HepG2 (cell line): Measurements from ENCODE around the gene RHBDD2. TPM values are rescaled to one million over a fixed set of nuclear protein-coding genes. Genes with fewer than 3 reads are reported as not detected.

Experiments
- ARNTL ChIP-seq: sonication (generic); formaldehyde crosslinking; IDR thresholded peaks from 2 replicates; pipeline ENCODE4 v1.4.0; 2020; ENCODE audit warnings: mild to moderate bottlenecking, missing genetic modification reagents
- BHLHE40 ChIP-seq: IDR thresholded peaks from 2 replicates; pipeline ENCODE4 v1.6.1; 2011; ENCODE audit warnings: low read length, improper control_type of control experiment
- FOXJ3 ChIP-seq: sonication (generic); formaldehyde crosslinking; IDR thresholded peaks from 2 replicates; pipeline ENCODE4 v1.4.0; 2020; ENCODE audit warnings: missing genetic modification reagents, mild to moderate bottlenecking, borderline replicate concordance
- HIVEP1 ChIP-seq: sonication (generic); formaldehyde crosslinking; IDR thresholded peaks from 2 replicates; pipeline ENCODE4 v1.4.0; 2020; ENCODE audit warnings: mild to moderate bottlenecking, missing genetic modification reagents
- KLF9 ChIP-seq: IDR thresholded peaks from 2 replicates; pipeline ENCODE4 v1.6.1; 2016; ENCODE audit warnings: low read depth
- MEF2D ChIP-seq: sonication (generic); formaldehyde crosslinking; IDR thresholded peaks from 2 replicates; pipeline ENCODE4 v1.5.1; 2020; ENCODE audit warnings: mild to moderate bottlenecking, missing genetic modification reagents
- MTA1 ChIP-seq: sonication (generic); formaldehyde crosslinking; IDR thresholded peaks from 2 replicates; pipeline ENCODE4 v1.4.0; 2020; ENCODE audit warnings: missing genetic modification reagents, mild to moderate bottlenecking, borderline replicate concordance
- NCOA2 ChIP-seq: sonication (generic); formaldehyde crosslinking; IDR thresholded peaks from 2 replicates; pipeline ENCODE4 v1.8.0; 2022; ENCODE audit warnings: inconsistent platforms
- NR2F6 ChIP-seq, 2 experiments: IDR thresholded peaks; 2 replicates each; pipeline ENCODE4 v1.6.1; 2016; ENCODE audit warnings: antibody characterized with exemption in 1 of 2, mild to moderate bottlenecking in 1 of 2
- SMAD1 ChIP-seq: sonication (generic); formaldehyde crosslinking; IDR thresholded peaks from 2 replicates; pipeline ENCODE4 v1.4.0; 2020; ENCODE audit warnings: missing genetic modification reagents, low read depth, mild to moderate bottlenecking, borderline replicate concordance
- SMC3 ChIP-seq: IDR thresholded peaks from 2 replicates; pipeline ENCODE4 v1.6.1; 2011; ENCODE audit warnings: low read length, improper control_type of control experiment
- SSRP1 ChIP-seq: IDR thresholded peaks from 2 replicates; pipeline ENCODE4 v1.6.1; 2016; ENCODE audit warnings: control low read depth
- SYNCRIP ChIP-seq: fragments of 200-400 bp; formaldehyde crosslinking; IDR thresholded peaks from 2 replicates; pipeline ENCODE4 v1.6.1; 2018; ENCODE audit warnings: mild to moderate bottlenecking, low read depth, low read length; ENCODE audit not compliant: insufficient read depth
- TBX2 ChIP-seq: sonication (generic); formaldehyde crosslinking; IDR thresholded peaks from 2 replicates; pipeline ENCODE4 v1.5.0; 2020; ENCODE audit warnings: missing genetic modification reagents, mild to moderate bottlenecking, borderline replicate concordance
- YY1 ChIP-seq: IDR thresholded peaks from 2 replicates; pipeline ENCODE4 v1.6.1; 2011; ENCODE audit warnings: low read length, low read depth, moderate library complexity, mild to moderate bottlenecking; ENCODE audit not compliant: insufficient read depth, insufficient replicate concordance
- ZNF30 ChIP-seq: sonication (generic); formaldehyde crosslinking; IDR thresholded peaks from 2 replicates; pipeline ENCODE4 v1.5.0; 2020; ENCODE audit warnings: mild to moderate bottlenecking, missing genetic modification reagents
- ZNF335 ChIP-seq: sonication (generic); formaldehyde crosslinking; IDR thresholded peaks from 2 replicates; pipeline ENCODE4 v1.4.0; 2020; ENCODE audit warnings: missing genetic modification reagents
- ZNF343 ChIP-seq: sonication (generic); formaldehyde crosslinking; IDR thresholded peaks from 2 replicates; pipeline ENCODE4 v1.4.0; 2020; ENCODE audit warnings: mild to moderate bottlenecking, missing genetic modification reagents
- ZNF354B ChIP-seq: sonication (generic); formaldehyde crosslinking; IDR thresholded peaks from 2 replicates; pipeline ENCODE4 v1.8.0; 2022; ENCODE audit warnings: mild to moderate bottlenecking, missing genetic modification reagents
- ZNF674 ChIP-seq: sonication (generic); formaldehyde crosslinking; IDR thresholded peaks from 2 replicates; pipeline ENCODE4 v1.5.0; 2020; ENCODE audit warnings: low read depth, mild to moderate bottlenecking, missing genetic modification reagents
- ZNF788 ChIP-seq: sonication (generic); formaldehyde crosslinking; IDR thresholded peaks from 2 replicates; pipeline ENCODE4 v1.5.0; 2020; ENCODE audit warnings: mild to moderate bottlenecking, missing genetic modification reagents, borderline replicate concordance
- ZNF83 ChIP-seq: sonication (generic); formaldehyde crosslinking; IDR thresholded peaks from 2 replicates; pipeline ENCODE4 v1.4.0; 2020; ENCODE audit warnings: missing genetic modification reagents, mild to moderate bottlenecking, borderline replicate concordance
- polyA plus RNA-seq, 8 experiments: library from polyadenylated mRNA; depleted of rRNA in 3 of 8; stranded (reverse) in 7 of 8; unstranded in 1 of 8; fragments of >200 nt; fragmentation: Illumina TruSeq in 4 of 8; extraction: Trizol in 4 of 8; gene quantifications; 2 replicates each; pipeline versions ENCODE4 v1.2.1 to v1.2.3, GENCODE V29; 2011 to 2016; ENCODE audit warnings: low read depth in 4 of 8, missing spikeins in 1 of 8, mixed read lengths in 1 of 8; ENCODE audit not compliant: insufficient read depth in 1 of 8
- total RNA-seq, 5 experiments: library from RNA; depleted of rRNA; stranded (reverse); fragments of >200 nt; fragmentation: Illumina TruSeq; extraction: Trizol; gene quantifications; 2 replicates each; pipeline ENCODE4 v1.2.3, GENCODE V29; 2016; ENCODE audit warnings: low read depth in 1 of 5
- TF ChIP-seq, protein P1 (sequence below): sonication (generic); formaldehyde crosslinking; IDR thresholded peaks from 2 replicates; pipeline ENCODE4 v1.4.0; 2020; ENCODE audit warnings: missing genetic modification reagents
- TF ChIP-seq, protein P2 (sequence below): conservative IDR thresholded peaks from 2 replicates; pipeline ENCODE4 v1.6.1; 2018; ENCODE audit warnings: missing genetic modification reagents
- TF ChIP-seq, protein P3 (sequence below): sonication (generic); formaldehyde crosslinking; IDR thresholded peaks from 2 replicates; pipeline ENCODE4 v1.8.0; 2022; ENCODE audit warnings: missing genetic modification reagents, mild to moderate bottlenecking, inconsistent platforms, borderline replicate concordance
- TF ChIP-seq, protein P4 (sequence below): IDR thresholded peaks from 2 replicates; pipeline ENCODE4 v1.6.1; 2016; ENCODE audit warnings: missing genetic modification reagents, missing compliant biosample characterization

RHBDD2 gene
- total and polyA plus RNA-seq, 2 of the 13 experiments (the other 11 are each of a cell fraction or from before 2014, with no cell fraction given), result 23.1 to 26.4 TPM

DNA sequence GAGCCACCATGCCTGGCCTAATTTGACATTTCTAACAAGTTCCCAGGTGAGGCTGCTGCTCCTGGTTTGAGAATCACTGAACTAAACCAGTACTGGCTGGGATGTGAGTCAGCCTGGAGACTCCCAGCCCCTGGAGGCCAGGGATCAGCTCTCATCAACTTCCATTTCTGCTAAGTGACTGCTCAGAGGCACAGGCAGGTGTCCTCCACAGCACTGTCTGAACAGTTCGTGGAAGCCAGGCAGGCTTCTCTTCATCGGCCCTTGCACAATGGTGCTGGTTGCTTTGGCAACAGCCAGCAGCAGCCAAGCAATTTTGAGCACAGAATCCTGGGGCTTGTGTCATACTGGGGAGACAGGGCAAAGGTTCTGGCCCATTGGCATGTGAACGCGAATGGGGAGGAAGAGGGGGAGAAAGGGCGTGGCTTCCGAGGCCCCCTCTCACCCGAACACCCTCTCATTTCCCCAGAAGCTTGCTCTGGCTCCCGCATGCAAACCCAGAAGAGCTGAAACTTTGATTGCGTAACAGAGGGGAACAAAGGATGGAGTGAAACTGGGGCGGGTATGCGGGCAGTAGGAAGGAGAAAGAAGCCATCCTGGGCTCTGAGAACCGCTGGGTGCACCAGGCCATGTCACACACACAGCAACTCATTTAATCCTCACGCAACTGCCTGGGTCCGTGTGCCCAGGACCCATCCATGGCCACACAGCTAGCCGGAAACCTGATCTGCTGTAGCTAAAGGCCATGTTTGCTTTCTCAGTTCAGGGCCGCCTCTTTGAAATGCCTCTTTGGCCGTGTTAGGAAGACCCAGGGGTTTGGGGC lies 27.2 kb downstream of the RHBDD2 start (continued):
- TF ChIP-seq, protein P1, sequence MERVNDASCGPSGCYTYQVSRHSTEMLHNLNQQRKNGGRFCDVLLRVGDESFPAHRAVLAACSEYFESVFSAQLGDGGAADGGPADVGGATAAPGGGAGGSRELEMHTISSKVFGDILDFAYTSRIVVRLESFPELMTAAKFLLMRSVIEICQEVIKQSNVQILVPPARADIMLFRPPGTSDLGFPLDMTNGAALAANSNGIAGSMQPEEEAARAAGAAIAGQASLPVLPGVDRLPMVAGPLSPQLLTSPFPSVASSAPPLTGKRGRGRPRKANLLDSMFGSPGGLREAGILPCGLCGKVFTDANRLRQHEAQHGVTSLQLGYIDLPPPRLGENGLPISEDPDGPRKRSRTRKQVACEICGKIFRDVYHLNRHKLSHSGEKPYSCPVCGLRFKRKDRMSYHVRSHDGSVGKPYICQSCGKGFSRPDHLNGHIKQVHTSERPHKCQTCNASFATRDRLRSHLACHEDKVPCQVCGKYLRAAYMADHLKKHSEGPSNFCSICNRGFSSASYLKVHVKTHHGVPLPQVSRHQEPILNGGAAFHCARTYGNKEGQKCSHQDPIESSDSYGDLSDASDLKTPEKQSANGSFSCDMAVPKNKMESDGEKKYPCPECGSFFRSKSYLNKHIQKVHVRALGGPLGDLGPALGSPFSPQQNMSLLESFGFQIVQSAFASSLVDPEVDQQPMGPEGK, result peak; percentile 97
- TF ChIP-seq NR2F6 (IDR thresholded peaks at IDR 0.05), result peak; percentile 79
- TF ChIP-seq NR2F6 (CRISPR knock-in tag; IDR thresholded peaks at IDR 0.05), result peak; percentile 80
- 0 out of 2 replicates have a peak, but pooled peaks have one; percentile 5 for TF ChIP-seq MEF2D
- TF ChIP-seq, protein P2, sequence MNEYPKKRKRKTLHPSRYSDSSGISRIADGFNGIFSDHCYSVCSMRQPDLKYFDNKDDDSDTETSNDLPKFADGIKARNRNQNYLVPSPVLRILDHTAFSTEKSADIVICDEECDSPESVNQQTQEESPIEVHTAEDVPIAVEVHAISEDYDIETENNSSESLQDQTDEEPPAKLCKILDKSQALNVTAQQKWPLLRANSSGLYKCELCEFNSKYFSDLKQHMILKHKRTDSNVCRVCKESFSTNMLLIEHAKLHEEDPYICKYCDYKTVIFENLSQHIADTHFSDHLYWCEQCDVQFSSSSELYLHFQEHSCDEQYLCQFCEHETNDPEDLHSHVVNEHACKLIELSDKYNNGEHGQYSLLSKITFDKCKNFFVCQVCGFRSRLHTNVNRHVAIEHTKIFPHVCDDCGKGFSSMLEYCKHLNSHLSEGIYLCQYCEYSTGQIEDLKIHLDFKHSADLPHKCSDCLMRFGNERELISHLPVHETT (CRISPR knock-in tag), result peak; percentile 64; the same call in 1 of the 2 replicates
- no peak for TF ChIP-seq ZNF83 (CRISPR knock-in tag)
- no peak for TF ChIP-seq KLF9 (CRISPR knock-in tag)
- peak; percentile 48; the same call in 1 of the 2 replicates for TF ChIP-seq BHLHE40
- TF ChIP-seq ZNF354B, result no peak
- TF ChIP-seq SYNCRIP, result no peak
- TF ChIP-seq HIVEP1 (CRISPR knock-in tag), result peak; percentile 41
- peak; percentile 68; the same call in 1 of the 2 replicates for TF ChIP-seq SMAD1 (CRISPR knock-in tag)
- TF ChIP-seq ZNF674 (CRISPR knock-in tag), result no peak
- TF ChIP-seq SSRP1 (CRISPR knock-in tag), result no peak
- peak; percentile 93; the same call in 1 of the 2 replicates for TF ChIP-seq MTA1 (CRISPR knock-in tag)
- TF ChIP-seq NCOA2 (CRISPR knock-in tag), result peak; percentile 75
- peak; percentile 75; the same call in 1 of the 2 replicates for TF ChIP-seq ZNF335
- TF ChIP-seq, protein P3, sequence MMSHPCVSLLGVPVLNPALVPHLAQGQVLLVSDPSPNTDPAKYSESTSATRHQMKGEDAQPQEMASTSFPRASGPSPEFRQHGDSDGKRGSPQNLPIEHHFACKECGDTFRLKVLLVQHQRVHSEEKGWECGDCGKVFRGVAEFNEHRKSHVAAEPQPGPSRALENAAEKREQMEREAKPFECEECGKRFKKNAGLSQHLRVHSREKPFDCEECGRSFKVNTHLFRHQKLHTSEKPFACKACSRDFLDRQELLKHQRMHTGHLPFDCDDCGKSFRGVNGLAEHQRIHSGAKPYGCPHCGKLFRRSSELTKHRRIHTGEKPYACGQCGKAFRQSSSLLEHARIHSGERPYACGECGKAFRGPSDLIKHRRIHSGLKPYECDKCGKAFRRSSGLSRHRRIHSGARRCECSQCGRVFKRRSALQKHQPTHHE (CRISPR knock-in tag), result 0 out of 2 replicates have a peak, but pooled peaks have one; percentile 57
- peak; percentile 54 for TF ChIP-seq YY1
- TF ChIP-seq, protein P4, sequence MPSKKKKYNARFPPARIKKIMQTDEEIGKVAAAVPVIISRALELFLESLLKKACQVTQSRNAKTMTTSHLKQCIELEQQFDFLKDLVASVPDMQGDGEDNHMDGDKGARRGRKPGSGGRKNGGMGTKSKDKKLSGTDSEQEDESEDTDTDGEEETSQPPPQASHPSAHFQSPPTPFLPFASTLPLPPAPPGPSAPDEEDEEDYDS, result peak; percentile 62
- peak; percentile 42 for TF ChIP-seq SMC3
- TF ChIP-seq FOXJ3 (CRISPR knock-in tag), result peak; percentile 65
- no peak for TF ChIP-seq ZNF30 (CRISPR knock-in tag)
- TF ChIP-seq ARNTL (CRISPR knock-in tag), result peak; percentile 74
- TF ChIP-seq TBX2 (CRISPR knock-in tag), result peak; percentile 88
- TF ChIP-seq ZNF788 (CRISPR knock-in tag), result peak; percentile 42; the same call in 1 of the 2 replicates
- TF ChIP-seq ZNF343 (CRISPR knock-in tag), result no peak
